ENCODE measurements around the gene MDFIC. TPM values are rescaled to one million over a fixed set of nuclear protein-coding genes. Genes with fewer than 3 reads are reported as not detected.

MDFIC gene
- total RNA-seq, 2 experiments from 2014 or later: 85.8 to 90.7 TPM

DNA sequence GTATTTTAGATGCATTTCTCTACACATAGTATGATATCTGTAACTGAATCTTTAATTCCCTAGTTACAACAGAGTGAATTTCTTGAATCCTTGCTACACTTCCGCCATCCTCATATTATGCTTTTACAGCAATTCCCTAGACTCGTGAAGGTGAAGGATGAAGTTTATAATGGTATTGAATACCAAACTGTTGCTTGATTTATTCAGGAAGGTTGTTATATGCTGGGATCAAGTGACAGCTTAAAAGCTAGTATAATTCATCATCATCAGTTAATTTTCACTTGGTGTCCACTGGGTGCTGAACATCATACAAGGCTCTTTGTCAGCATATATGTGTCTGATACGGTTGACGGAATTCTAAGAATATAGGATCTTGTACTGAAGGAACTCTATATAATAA is 47.2 kb downstream of the MDFIC start:
- no peak for DNase-seq
- H3K27me3 Mint-ChIP-seq: no peaks in the 10 kb centered on the region
- no peaks in the 10 kb centered on the region for H3K9me3 Mint-ChIP-seq
- no peak overlapping the region for H3K4me3 Mint-ChIP-seq
- no peak overlapping the region for H3K27ac Mint-ChIP-seq
- POLR2A ChIA-PET: no interaction called here
- H3K4me1 Mint-ChIP-seq: peaks cover 59% of the 10 kb centered on the region
- peaks cover 54% of the 10 kb centered on the region for H3K36me3 Mint-ChIP-seq (ENCODE audit: low read depth)
- CTCF ChIA-PET: no interaction called here

GRCh38 chr7:114970308-114970707 is 48.4 kb downstream of the MDFIC start:
- peak overlapping the region; percentile 24 for H3K27ac Mint-ChIP-seq
- peaks cover 63% of the 10 kb centered on the region for H3K4me1 Mint-ChIP-seq
- ChIA-PET POLR2A (interaction anchor here (2.0 kb wide), 1 partner anchor 46 kb away, joined by 6 read pairs; no protein-coding TSS in a partner anchor), CTCF (interaction anchor here (1.2 kb wide), 1 partner anchor 105 kb away, joined by 3 read pairs; no protein-coding TSS in a partner anchor)
- H3K4me3 Mint-ChIP-seq: peak overlapping the region; percentile 3
- DNase-seq: no peak
- H3K36me3 Mint-ChIP-seq (ENCODE audit: low read depth): peaks cover 46% of the 10 kb centered on the region
- no peaks in the 10 kb centered on the region for H3K9me3 Mint-ChIP-seq
- no peaks in the 10 kb centered on the region for H3K27me3 Mint-ChIP-seq

- POLR2A ChIA-PET: interaction anchor here (1.4 to 2.0 kb wide), 2 partner anchors 39 to 47 kb away, joined by 4 to 6 read pairs; no protein-coding TSS in a partner anchor
- Mint-ChIP-seq H3K9me3 (no peaks in the 10 kb centered on the region), H3K4me1 (peaks cover 63% of the 10 kb centered on the region), H3K27ac (peak overlapping the region; percentile 24), H3K36me3 (ENCODE audit: low read depth) (peaks cover 42% of the 10 kb centered on the region), H3K4me3 (peak overlapping the region; percentile 3), H3K27me3 (no peaks in the 10 kb centered on the region)
- CTCF ChIA-PET: interaction anchor here (1.2 kb wide), 1 partner anchor 105 kb away, joined by 3 read pairs; no protein-coding TSS in a partner anchor
- DNase-seq: no peak
Observed at GRCh38 chr7:114970732-114971131, 48.8 kb downstream of the MDFIC start.

DNA sequence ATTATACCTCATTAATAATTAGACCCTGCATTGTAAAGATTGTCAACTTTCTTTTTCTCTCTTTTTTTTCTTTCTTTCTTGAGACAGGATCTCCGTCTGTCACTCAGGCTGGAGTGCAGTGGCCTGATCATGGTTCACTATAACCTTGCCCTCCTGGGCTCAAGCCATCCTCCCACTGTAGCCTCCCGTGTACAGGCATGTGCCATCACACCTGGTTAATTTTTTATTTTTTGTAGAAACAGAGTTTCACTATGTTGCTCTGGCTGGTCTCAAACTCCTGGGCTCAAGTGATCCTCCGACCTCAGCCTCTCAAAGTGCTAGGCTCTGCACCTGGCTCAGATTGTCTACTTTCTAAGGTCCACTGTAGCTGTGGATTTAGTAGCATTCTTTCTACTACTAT is 50.7 kb downstream of the MDFIC start:
- no peaks in the 10 kb centered on the region for H3K9me3 Mint-ChIP-seq
- H3K36me3 Mint-ChIP-seq (ENCODE audit: low read depth): peaks cover 28% of the 10 kb centered on the region
- no peak for DNase-seq
- ChIA-PET CTCF (no interaction called here), POLR2A (no interaction called here)
- no peak overlapping the region for H3K27ac Mint-ChIP-seq
- H3K27me3 Mint-ChIP-seq: no peaks in the 10 kb centered on the region
- no peak overlapping the region for H3K4me3 Mint-ChIP-seq
- H3K4me1 Mint-ChIP-seq: peaks cover 58% of the 10 kb centered on the region

DNA sequence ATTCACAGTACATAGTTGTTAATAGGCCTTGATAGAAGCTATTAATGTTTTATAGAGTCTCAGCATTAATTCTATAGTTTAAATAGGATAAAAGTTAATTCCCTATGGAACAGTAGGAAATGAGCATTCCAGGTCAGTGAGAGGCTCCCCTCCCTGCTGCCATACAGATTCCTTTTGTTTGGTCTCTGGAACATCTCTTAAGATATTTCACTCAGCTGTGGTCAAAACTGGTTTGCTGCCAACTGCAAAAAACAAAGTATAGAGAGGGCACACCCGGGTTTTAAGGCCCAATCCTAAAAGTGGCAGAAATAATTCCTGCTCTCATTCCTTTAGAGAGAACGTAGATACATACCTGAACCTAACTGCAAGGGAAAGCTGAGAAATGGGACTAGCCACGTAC is 51.3 kb downstream of the MDFIC start:
- no peaks in the 10 kb centered on the region for H3K9me3 Mint-ChIP-seq
- ChIA-PET CTCF (no interaction called here), POLR2A (interaction anchor here (2.6 kb wide), 1 partner anchor 49 kb away, joined by 8 read pairs; no protein-coding TSS in a partner anchor)
- H3K27ac Mint-ChIP-seq: no peak overlapping the region
- peaks cover 26% of the 10 kb centered on the region for H3K36me3 Mint-ChIP-seq (ENCODE audit: low read depth)
- no peak for DNase-seq
- H3K4me1 Mint-ChIP-seq: peaks cover 58% of the 10 kb centered on the region
- H3K27me3 Mint-ChIP-seq: no peaks in the 10 kb centered on the region
- H3K4me3 Mint-ChIP-seq: no peak overlapping the region

- no peaks in the 10 kb centered on the region for H3K9me3 Mint-ChIP-seq
- CTCF ChIA-PET: interaction anchor here (1.1 kb wide), 1 partner anchor 110 kb away, joined by 3 read pairs; no protein-coding TSS in a partner anchor
- no peak overlapping the region for H3K4me3 Mint-ChIP-seq
Observed at GRCh38 chr7:114975401-114975800, 53.5 kb downstream of the MDFIC start.

GRCh38 chr7:114976666-114977065 is 54.8 kb downstream of the MDFIC start:
- Mint-ChIP-seq H3K27me3 (no peaks in the 10 kb centered on the region), H3K4me1 (peaks cover 68% of the 10 kb centered on the region), H3K27ac (no peak overlapping the region), H3K36me3 (ENCODE audit: low read depth) (peaks cover 41% of the 10 kb centered on the region), H3K4me3 (no peak overlapping the region), H3K9me3 (no peaks in the 10 kb centered on the region)
- POLR2A ChIA-PET: interaction anchor here (1.5 kb wide), 1 partner anchor 53 kb away, joined by 3 read pairs; no protein-coding TSS in a partner anchor
- DNase-seq: no peak
- CTCF ChIA-PET: no interaction called here

More at GRCh38 chr7:114975401-114975800, 53.5 kb downstream of the MDFIC start:
- DNase-seq: no peak
- Mint-ChIP-seq H3K27me3 (no peaks in the 10 kb centered on the region), H3K36me3 (ENCODE audit: low read depth) (peaks cover 32% of the 10 kb centered on the region), H3K27ac (no peak overlapping the region), H3K4me1 (peaks cover 68% of the 10 kb centered on the region)
- POLR2A ChIA-PET: interaction anchor here (0.7 to 2.6 kb wide), 2 partner anchors 34 to 51 kb away, joined by 3 to 8 read pairs; no protein-coding TSS in a partner anchor

DNA sequence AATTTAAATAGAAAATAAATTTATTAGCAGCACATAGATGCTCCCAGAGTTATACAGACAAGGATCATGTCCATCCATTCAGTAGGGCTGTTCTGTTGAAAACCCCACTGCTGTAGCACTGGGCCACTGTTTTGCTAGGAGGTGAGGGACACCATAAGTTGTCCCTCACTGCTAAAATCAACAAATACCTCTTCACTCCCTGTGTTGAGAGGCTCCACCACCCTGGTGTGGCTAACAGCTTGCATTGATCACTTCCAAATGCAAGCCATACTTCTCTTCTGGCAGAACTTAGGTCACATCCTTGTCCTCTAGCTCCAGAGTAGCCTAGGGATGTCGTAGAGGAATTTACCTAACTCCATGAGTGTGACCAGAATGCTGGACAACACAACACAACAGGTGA is 55.4 kb downstream of the MDFIC start:
- H3K9me3 Mint-ChIP-seq: no peaks in the 10 kb centered on the region
- H3K36me3 Mint-ChIP-seq (ENCODE audit: low read depth): peaks cover 40% of the 10 kb centered on the region
- DNase-seq: no peak
- ChIA-PET CTCF (no interaction called here), POLR2A (interaction anchor here (1.5 kb wide), 1 partner anchor 53 kb away, joined by 3 read pairs; no protein-coding TSS in a partner anchor)
- no peak overlapping the region for H3K4me3 Mint-ChIP-seq
- H3K27me3 Mint-ChIP-seq: no peaks in the 10 kb centered on the region
- peaks cover 69% of the 10 kb centered on the region for H3K4me1 Mint-ChIP-seq
- H3K27ac Mint-ChIP-seq: no peak overlapping the region

DNA sequence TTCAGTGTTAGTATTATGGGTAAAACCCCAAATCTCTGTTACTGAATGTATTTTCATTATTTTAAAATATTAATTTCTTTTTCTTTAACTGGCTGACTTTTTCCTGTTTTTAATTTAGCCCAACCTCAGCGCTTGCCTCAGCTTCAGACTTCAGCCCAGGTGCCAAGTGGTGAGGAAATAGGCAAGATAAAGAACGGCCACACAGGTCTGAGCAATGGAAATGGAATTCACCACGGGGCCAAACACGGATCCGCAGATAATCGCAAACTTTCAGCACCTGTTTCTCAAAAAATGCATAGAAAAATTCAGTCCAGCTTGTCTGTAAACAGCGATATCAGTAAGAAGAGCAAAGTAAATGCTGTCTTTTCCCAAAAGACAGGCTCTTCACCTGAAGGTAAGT is 57.5 kb downstream of the MDFIC start:
- Mint-ChIP-seq H3K27me3 (no peaks in the 10 kb centered on the region), H3K4me3 (no peak overlapping the region), H3K36me3 (ENCODE audit: low read depth) (peaks cover 50% of the 10 kb centered on the region), H3K27ac (no peak overlapping the region), H3K9me3 (no peaks in the 10 kb centered on the region), H3K4me1 (peaks cover 55% of the 10 kb centered on the region)
- ChIA-PET CTCF (no interaction called here), POLR2A (no interaction called here)
- no peak for DNase-seq

GRCh38 chr7:114979803-114980507 is 58.1 kb downstream of the MDFIC start:
- Mint-ChIP-seq H3K4me3 (no peak overlapping the region), H3K36me3 (ENCODE audit: low read depth) (peaks cover 52% of the 10 kb centered on the region), H3K9me3 (no peaks in the 10 kb centered on the region), H3K27me3 (no peaks in the 10 kb centered on the region), H3K27ac (no peak overlapping the region), H3K4me1 (peaks cover 51% of the 10 kb centered on the region)
- CTCF ChIA-PET: no interaction called here
- no peak for DNase-seq
- POLR2A ChIA-PET: no interaction called here

DNA sequence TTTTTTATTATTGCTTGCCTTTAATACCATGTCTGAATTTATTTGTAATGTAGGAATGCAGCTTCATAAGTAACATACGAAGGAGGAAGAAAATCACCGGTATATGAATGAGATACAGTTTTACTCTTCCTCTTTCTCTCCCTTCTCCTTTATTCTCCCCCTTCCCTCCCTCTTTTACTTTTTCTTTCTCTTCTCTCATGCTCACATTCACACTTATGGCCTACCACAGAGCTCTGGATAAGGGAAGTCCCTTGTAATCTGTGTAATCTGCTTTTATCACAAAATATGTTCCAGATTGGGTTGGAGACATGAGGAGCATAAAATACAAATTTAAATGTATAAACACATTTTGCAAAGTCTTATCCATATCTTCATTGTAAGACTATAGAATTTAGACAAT is 59.4 kb downstream of the MDFIC start:
- Mint-ChIP-seq H3K27me3 (no peaks in the 10 kb centered on the region), H3K4me3 (peak overlapping the region; percentile 47), H3K27ac (peak overlapping the region; percentile 44), H3K4me1 (peaks cover 46% of the 10 kb centered on the region), H3K9me3 (no peaks in the 10 kb centered on the region), H3K36me3 (ENCODE audit: low read depth) (peaks cover 65% of the 10 kb centered on the region)
- ChIA-PET POLR2A (interaction anchor here (1.3 kb wide), 1 partner anchor 49 kb away, joined by 3 read pairs; no protein-coding TSS in a partner anchor), CTCF (no interaction called here)
- no peak for DNase-seq

DNA sequence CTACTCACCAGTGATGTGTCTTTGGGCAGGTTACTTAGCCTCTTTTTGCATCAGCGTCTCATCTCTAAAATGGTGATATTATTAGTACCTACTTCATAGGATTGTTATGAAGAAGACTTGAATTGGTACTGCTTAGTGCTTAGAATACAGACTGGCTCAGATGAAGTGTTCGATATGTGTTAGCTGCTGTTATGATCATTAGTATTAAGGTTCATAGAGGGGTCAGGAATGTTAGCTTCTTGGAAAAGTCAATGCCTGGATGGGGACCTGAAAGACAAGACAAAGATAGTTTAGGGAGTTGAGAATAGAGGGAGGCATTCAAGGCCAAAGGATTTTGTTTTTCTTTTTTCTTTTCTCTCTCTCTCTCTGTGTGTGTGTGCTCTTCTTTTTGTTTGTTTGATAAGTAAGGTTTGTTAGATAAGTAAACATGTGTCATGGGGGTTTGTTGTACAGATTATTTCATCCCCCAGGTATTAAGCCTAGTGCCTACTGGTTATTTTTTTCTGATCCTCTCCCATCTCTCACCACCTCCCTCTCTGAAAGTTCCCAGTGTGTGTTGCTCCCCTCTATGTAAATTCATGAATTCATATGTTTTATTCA is 63.3 kb downstream of the MDFIC start:
- Mint-ChIP-seq H3K27me3 (no peaks in the 10 kb centered on the region), H3K4me3 (no peak overlapping the region), H3K36me3 (ENCODE audit: low read depth) (peaks cover 62% of the 10 kb centered on the region), H3K27ac (no peak overlapping the region), H3K9me3 (peaks cover 4% of the 10 kb centered on the region), H3K4me1 (peaks cover 34% of the 10 kb centered on the region)
- ChIA-PET POLR2A (no interaction called here), CTCF (no interaction called here)
- no peak for DNase-seq

All from activated CD4-positive, alpha-beta memory T cell treated with anti-CD3 and anti-CD28 coated beads, Interleukin-2, amount 10 ng/mL, durations not matched to agents 7 days and 5 days (primary cell).